Activated naive CD4-positive, alpha-beta T cell treated with Interleukin-2 at 50 U/mL for 16 hours (primary cell): ENCODE data around the gene HNRNPK.
A peak's percentile ranks its signal among the peaks of the same experiment; 100 is the strongest.

Source experiments
- DNase-seq: peaks from one replicate; pipeline ENCODE4 v3.0.0-alpha.2; 2020

HNRNPK gene

GRCh38 chr9:83932011-83932410 lies 48.0 kb downstream of the HNRNPK start:
- DNase-seq, result no peak

GRCh38 chr9:83930881-83931280 lies 49.1 kb downstream of the HNRNPK start:
- DNase-seq, result no peak

DNA sequence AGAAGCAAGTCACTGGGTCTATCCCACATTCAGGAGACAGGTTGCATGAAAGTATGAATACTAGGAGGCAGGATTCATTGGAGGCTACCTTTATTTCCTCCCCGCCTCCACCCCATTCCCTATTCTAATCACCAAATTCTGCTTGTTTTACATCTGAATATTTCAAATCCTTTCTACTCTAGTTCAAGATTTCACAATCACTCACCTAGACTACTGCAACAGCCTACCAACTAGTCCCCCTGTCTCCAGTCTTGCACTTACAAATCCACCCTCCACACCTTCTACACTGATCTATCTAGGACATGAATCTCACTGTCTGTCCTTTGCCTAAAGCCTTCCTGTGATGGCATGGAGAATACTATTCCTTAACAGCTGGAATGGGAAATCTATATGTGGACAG lies 52.4 kb downstream of the HNRNPK start:
- no peak for DNase-seq

GRCh38 chr9:83920927-83921707 lies 58.9 kb downstream of the HNRNPK start, which contains the start of gene KIF27:
TSS of gene KIF27 (minus strand) at chr9:83921432. CDS start at chr9:83915591, 5,841 bp downstream.
- peak; percentile 98 for DNase-seq

DNA sequence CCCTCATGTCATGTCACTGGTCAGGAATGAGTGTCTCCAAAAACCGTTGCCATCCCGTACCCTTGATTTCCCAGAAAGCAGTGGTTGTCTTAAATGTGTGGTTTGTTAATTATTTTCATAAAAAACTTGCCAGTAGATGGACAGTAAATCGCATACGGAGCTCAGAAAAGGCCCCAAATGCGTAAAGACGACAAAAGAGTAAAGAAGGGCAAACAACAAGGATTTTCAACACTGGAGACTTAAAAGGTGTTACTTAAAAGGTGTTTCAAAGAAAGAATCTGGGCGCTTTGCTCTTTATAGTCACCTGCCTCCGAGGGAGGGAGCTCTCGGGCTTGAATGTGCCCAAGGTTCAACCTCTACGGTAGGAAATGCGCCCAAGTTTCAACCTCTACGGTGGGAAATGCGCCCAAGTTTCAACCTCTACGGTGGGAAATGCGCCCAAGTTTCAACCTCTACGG lies 59.5 kb downstream of the HNRNPK start:
- DNase-seq, result no peak

- DNase-seq, result no peak
Observed at GRCh38 chr9:83919111-83919510, 60.9 kb downstream of the HNRNPK start.
